Measurements from ENCODE around the gene IGFBPL1. TPM values are rescaled to one million over a fixed set of nuclear protein-coding genes. Genes with fewer than 3 reads are reported as not detected.

IGFBPL1 gene
- total RNA-seq, 3 donors from 2014 or later, result 0.38 to 0.63 TPM; not detected in 1

DNA sequence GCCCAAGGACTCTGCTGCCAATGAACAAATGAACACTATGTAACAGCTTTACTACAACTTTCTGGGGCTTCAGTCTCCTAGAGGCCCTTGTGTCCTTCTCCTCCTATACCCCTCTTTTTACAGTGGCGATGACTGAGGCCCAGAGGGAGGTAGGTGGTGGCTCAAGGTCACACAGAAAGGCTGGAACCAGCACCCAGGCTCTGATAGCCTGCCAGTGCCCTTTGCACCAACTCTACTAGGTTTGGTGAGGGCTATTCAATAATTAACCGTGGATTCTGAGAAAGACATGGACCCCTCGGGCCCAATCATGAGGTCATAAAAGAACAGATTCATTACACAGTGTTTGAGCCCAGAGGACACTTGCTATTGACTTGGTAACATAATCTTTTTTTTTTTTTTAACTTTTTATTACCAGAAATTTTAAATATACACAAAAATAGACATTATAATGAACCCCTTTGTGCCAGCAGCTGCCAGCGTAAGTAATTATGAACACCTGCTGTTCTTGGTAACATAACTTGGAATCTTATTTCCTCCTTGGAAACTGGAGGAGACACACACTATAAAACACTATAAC is 37.8 kb downstream of the IGFBPL1 start:
- TF ChIP-seq, protein P1, sequence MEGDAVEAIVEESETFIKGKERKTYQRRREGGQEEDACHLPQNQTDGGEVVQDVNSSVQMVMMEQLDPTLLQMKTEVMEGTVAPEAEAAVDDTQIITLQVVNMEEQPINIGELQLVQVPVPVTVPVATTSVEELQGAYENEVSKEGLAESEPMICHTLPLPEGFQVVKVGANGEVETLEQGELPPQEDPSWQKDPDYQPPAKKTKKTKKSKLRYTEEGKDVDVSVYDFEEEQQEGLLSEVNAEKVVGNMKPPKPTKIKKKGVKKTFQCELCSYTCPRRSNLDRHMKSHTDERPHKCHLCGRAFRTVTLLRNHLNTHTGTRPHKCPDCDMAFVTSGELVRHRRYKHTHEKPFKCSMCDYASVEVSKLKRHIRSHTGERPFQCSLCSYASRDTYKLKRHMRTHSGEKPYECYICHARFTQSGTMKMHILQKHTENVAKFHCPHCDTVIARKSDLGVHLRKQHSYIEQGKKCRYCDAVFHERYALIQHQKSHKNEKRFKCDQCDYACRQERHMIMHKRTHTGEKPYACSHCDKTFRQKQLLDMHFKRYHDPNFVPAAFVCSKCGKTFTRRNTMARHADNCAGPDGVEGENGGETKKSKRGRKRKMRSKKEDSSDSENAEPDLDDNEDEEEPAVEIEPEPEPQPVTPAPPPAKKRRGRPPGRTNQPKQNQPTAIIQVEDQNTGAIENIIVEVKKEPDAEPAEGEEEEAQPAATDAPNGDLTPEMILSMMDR (IDR thresholded peaks at IDR 0.05), result no peak
- Histone ChIP-seq H3K36me3 (ENCODE audit: low read depth) (no peaks in the 10 kb centered on the region), H3K4me3 (no peak overlapping the region), H3K4me1 (ENCODE audit: low read depth) (peaks cover 8% of the 10 kb centered on the region), H3K9me3 (no peaks in the 10 kb centered on the region)
- no peak for DNase-seq
- intact Hi-C loops (cut with DNase I, micrococcal nuclease), result no loop called here
- peak; percentile 71 for ATAC-seq

DNA sequence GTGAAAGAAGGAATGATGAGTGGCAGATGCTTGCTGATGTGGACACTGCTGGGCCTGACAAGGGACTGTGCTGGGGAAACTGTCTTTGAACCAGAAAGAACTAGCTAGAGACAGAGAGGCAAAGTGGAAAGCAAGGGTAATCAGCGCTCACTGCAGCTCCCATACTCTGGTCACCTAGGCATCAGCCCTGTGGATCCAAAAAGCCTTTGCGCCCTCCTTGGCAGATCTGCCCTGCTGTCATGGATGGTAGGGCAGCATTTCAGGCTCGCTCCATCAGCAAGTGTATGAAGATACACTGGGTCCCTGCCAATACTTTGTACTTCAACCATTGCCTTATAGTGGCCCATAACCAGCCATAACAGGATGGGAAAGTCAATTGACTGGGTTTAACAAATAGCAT is 38.4 kb downstream of the IGFBPL1 start:
- no peaks in the 10 kb centered on the region for H3K36me3 ChIP-seq (ENCODE audit: low read depth)
- TF ChIP-seq, protein P1 (IDR thresholded peaks at IDR 0.05), result no peak

DNA sequence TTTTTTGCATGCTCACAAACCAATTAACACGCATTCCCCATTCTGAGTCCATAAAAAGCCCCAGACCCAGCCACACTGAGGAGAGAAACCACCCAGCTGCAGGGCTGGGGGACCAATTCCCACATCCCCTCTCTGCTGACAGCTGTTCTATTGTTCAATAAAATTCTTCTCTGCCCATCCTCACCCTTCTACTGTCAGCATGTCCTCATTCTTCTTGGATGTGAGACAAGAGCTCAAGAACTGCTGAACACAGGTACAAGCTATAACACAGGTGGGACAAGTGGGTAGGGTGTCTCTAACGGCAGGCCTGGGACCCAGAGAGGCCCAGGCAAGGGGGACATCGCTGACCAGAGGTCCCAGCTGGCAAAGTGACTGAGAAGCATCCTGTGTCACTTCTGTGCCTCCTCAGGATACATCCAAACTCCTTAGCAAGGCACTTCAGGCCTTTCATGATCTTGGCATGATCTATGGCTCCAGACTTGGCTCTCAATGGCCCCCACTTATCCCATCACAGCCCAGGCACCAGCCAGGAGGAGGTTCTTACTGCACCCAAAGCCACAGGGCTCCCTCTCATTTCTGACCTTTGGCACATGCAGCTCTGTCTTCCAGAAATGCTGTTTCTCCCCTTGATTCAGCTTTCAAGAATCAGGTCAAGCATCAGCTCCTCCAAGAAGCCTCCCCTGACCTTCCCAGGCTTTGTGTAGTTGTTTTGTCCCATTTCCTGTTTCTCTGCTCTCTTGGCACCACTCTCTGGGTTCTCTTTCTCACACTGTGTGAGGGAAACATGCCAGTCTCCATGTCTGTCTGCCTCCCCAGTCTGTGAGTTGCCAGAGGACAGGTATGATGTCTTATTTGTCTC is 39.0 kb downstream of the IGFBPL1 start:
- Histone ChIP-seq H3K9me3 (no peaks in the 10 kb centered on the region), H3K36me3 (ENCODE audit: low read depth) (no peaks in the 10 kb centered on the region), H3K4me1 (ENCODE audit: low read depth) (peaks cover 13% of the 10 kb centered on the region), H3K4me3 (no peak overlapping the region)
- DNase-seq, result no peak
- intact Hi-C loops (cut with DNase I, micrococcal nuclease), result no loop called here
- ATAC-seq, result no peak
- TF ChIP-seq, protein P1 (IDR thresholded peaks at IDR 0.05), result no peak

More for the DNA sequence above, 38.4 kb downstream of the IGFBPL1 start:
- intact Hi-C loops (cut with DNase I, micrococcal nuclease), result no loop called here
- Histone ChIP-seq H3K4me3 (no peak overlapping the region), H3K9me3 (no peaks in the 10 kb centered on the region), H3K4me1 (ENCODE audit: low read depth) (peaks cover 12% of the 10 kb centered on the region)
- DNase-seq, result no peak
- peak; percentile 12 for ATAC-seq

DNA sequence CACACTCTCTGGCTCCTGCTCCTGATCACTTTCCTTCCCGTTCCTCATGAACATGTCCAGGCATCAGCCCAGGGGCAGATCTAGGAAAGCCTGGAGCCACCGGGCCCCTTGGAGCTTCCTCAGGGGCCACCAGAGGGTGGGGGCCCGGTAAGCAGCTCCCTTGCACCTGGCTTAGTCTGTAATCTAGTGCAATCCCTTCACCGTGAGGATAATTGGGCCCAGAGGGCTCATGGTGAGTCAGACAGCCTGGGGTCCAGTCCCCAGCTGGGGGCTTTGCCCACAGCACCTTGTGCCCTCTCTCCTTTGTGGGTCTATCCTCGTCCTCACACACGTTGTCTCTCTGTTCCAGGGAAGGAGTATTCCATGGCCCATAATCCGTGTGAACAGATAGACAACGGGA is 42.1 kb downstream of the IGFBPL1 start:
- H3K4me1 ChIP-seq (ENCODE audit: low read depth), result peaks cover 8% of the 10 kb centered on the region
- no peaks in the 10 kb centered on the region for H3K9me3 ChIP-seq
- no peaks in the 10 kb centered on the region for H3K36me3 ChIP-seq (ENCODE audit: low read depth)
- DNase-seq (no peak), ATAC-seq (no peak)
- intact Hi-C loops (cut with DNase I, micrococcal nuclease), result no loop called here
- H3K4me3 ChIP-seq, result no peak overlapping the region
- TF ChIP-seq, protein P1 (IDR thresholded peaks at IDR 0.05), result no peak

DNA sequence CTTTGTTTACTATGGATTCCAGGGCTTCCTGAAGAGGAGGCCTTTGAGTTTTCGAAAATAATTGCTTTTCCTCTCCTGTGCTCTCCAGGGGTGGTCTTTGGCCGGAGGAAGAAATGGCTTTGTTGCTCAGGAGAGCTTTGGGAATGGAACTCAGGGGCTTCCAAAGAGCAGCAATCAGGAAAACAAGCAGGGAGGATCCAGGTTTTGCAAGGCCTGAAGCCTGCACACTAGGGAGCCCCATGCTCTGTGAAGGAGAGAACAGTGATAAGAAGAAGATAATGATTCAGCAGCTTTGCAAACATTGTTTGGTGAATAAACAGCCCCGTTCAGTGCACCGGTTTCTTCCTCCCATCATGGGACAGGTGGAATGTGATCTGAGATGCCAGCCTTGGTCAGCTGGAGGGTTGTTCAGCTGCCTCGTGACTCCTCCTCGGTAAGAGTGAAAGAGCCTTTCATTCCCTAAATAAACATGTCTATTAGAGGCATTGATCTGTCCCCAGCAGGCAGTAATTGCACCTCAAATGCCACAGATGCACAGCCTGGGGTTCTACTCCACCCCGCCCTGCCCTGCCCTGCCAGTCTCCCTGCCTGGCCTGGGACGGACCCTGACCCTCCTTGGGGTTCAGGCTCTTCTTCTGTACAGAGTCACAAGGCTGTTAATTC is 43.3 kb downstream of the IGFBPL1 start:
- DNase-seq, result no peak
- H3K9me3 ChIP-seq, result no peaks in the 10 kb centered on the region
- no peaks in the 10 kb centered on the region for H3K36me3 ChIP-seq (ENCODE audit: low read depth)
- TF ChIP-seq, protein P1 (IDR thresholded peaks at IDR 0.05), result no peak
- peak; percentile 64 for ATAC-seq
- peaks cover 8% of the 10 kb centered on the region for H3K4me1 ChIP-seq (ENCODE audit: low read depth)
- intact Hi-C loops (cut with DNase I, micrococcal nuclease), result no loop called here
- H3K4me3 ChIP-seq, result no peak overlapping the region
